Stimulated activated CD8-positive, alpha-beta memory T cell treated with anti-CD3 and anti-CD28 coated beads, Interleukin-4, amount 100 ng/mL, for 48 hours (primary cell): ENCODE measurements around the gene XRN1.
"Not testable (repeated sequence)": the region's sequence is repeated elsewhere in the genome, so short reads cannot be mapped to it uniquely, and the experiment has no call there.

Experiments used
- DNase-seq: peaks from one replicate; pipeline ENCODE4 v3.0.0-alpha.2; 2020

Gene XRN1

GRCh38 chr3:142324275-142324953, 123.4 kb downstream of the XRN1 start:
- not testable (repeated sequence) for DNase-seq

- no peak for DNase-seq
These were observed 127.9 kb downstream of the XRN1 start for GRCh38 chr3:142319912-142320311.

- no peak for DNase-seq
These were observed 128.7 kb downstream of the XRN1 start for GRCh38 chr3:142319094-142319493.

- no peak for DNase-seq
These were observed 129.5 kb downstream of the XRN1 start for GRCh38 chr3:142318331-142318730.

GRCh38 chr3:142315978-142316388, 131.9 kb downstream of the XRN1 start:
- DNase-seq = not testable (repeated sequence)

GRCh38 chr3:142315083-142315482, 132.8 kb downstream of the XRN1 start:
- DNase-seq = no peak

GRCh38 chr3:142310439-142310838, 137.4 kb downstream of the XRN1 start:
- DNase-seq = no peak

- DNase-seq = not testable (repeated sequence)
These were observed 145.0 kb downstream of the XRN1 start for GRCh38 chr3:142302847-142303246.

GRCh38 chr3:142298626-142299025, 149.2 kb downstream of the XRN1 start:
- DNase-seq = no peak

GRCh38 chr3:142296507-142296906, 151.3 kb downstream of the XRN1 start:
- no peak for DNase-seq

GRCh38 chr3:142287866-142288638, 159.8 kb downstream of the XRN1 start:
- no peak for DNase-seq

GRCh38 chr3:142285083-142285517, 162.7 kb downstream of the XRN1 start:
- no peak for DNase-seq

- DNase-seq = no peak
These were observed 165.3 kb downstream of the XRN1 start for GRCh38 chr3:142282503-142282902.

GRCh38 chr3:142281474-142281873, 166.4 kb downstream of the XRN1 start:
- DNase-seq = no peak

GRCh38 chr3:142279965-142280590, 167.8 kb downstream of the XRN1 start:
- DNase-seq = peak; percentile 42

- no peak for DNase-seq
These were observed 169.4 kb downstream of the XRN1 start for GRCh38 chr3:142278451-142278850.

GRCh38 chr3:142276781-142277180, 171.1 kb downstream of the XRN1 start:
- no peak for DNase-seq

- DNase-seq = no peak
These were observed 172.0 kb downstream of the XRN1 start for GRCh38 chr3:142275856-142276255.

GRCh38 chr3:142274908-142275307, 172.9 kb downstream of the XRN1 start:
- no peak for DNase-seq

- DNase-seq = no peak
These were observed 174.3 kb downstream of the XRN1 start for GRCh38 chr3:142273501-142273900.

- DNase-seq = no peak
These were observed 175.5 kb downstream of the XRN1 start for GRCh38 chr3:142272200-142272891.

GRCh38 chr3:142270407-142270806, 177.4 kb downstream of the XRN1 start:
- DNase-seq = peak; percentile 37

GRCh38 chr3:142269767-142270166, 178.1 kb downstream of the XRN1 start:
- DNase-seq = no peak
